Activated CD4-positive, alpha-beta T cell treated with anti-CD3 and anti-CD28 coated beads, Interleukin-2, amount 50 U/mL, for 1 hour (primary cell): Measurements from ENCODE around the gene BRD4.

Experiments
- DNase-seq: peaks from one replicate; pipeline ENCODE4 v3.0.0-alpha.2; 2020

BRD4 gene

DNA sequence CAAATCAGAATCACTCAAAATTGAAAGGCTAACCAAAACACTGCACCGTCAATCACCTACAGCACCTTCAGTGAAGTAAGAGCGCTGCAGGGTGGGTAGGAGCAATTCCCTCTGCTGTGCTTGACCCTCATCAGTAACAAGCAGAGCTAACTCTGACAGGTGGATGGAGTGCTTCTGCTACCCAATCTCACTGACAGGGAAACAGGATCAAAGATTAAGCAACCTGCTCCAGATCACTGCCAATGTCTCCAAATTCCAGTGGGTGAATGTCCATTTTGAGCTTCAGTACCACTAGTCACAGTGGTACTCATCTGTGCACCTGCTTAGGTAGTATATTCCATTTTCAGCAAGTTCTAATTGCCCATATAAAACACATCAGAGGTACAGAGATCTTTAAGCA lies 25.2 kb downstream of the BRD4 start:
- no peak for DNase-seq

DNA sequence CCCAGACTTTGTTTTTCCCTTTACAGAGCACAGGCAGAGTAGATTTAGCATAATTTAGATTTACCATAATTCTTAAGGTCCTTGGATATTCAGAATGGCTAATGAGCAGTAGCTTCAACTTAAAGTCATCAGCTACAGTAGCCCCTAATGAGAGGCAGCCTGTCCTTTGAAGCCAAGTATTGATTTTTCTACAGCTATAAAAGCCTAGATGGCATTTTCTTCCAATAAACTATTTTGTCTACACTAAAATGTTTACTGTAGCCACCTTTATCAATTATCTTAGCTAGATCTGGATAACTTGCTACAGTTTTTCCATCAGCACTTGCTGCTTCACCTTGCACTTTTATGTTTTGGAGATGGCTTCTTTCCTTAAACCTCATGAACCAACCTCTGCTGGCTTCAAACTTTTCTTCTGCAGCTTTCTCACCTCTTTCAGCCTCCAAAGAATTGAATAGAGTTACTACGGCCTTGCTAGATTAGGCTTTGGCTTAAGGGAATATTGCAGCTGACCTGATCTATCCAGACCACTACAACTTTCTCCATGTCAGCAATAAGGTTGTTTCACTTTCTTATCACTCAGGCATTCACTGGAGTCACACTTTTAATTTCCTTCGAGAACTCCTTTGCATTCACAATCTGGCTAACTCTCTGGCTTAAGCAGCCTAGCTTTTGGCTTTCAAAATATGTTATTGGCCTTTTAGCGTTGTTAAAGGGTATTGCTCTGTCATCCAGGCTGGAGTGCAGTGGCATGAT lies 26.6 kb downstream of the BRD4 start:
- no peak for DNase-seq

DNA sequence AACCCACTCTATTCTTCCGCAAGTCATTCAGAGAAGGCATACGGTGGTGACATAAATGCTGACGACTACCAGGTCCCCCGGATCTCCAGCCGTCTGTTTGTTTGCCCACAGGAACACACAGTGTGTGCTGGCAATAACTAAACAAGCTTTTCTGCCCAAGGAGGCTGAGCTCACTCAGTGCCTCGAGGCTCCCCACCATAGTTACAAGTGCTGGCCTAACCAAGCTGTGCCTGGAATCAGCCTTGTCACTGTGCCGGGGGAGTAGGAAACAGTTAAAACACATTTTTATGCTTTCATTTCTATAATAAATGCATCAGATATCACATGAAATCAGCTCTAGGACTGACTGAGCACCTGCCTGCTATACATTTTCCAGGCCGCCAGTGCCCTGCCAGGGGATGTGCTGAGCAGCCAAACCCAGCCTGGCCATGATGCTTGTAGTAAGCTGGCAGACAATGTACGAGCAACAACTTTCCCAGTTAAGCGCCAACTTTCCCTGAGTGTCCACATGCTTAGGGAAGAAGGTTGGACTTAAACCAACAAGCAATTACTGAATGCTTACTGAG lies 28.1 kb downstream of the BRD4 start:
- no peak for DNase-seq

DNA sequence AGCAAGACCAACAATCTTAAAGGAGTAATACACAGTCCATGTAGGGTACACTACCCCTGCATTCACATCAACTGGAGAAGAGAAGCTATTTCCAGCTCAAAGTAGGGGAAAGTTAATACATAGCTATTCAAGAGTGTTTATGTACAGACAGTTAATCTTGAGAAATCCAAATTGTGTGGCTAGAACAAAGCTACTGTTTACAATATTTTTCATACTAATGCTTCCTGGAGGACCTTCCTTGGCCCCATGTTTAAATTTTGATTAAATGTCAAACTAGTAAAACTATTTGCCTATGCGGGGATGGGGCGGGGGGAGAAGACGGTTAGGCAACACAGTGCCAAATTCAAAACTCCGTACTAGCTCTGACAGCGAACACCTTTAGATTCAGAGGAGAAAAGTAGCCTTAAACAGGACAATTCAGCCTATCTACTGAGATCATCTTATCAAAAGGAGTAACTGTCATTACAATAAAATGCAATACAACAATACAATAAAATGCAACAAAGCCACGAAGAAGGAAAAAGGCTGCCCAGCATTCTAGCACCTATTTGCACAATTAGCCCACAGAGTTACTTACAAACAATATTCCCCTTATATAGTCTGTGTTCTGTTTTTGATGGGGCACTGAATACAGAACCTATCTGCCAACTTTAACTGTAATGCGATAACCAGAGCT lies 29.1 kb downstream of the BRD4 start:
- DNase-seq, result no peak

DNA sequence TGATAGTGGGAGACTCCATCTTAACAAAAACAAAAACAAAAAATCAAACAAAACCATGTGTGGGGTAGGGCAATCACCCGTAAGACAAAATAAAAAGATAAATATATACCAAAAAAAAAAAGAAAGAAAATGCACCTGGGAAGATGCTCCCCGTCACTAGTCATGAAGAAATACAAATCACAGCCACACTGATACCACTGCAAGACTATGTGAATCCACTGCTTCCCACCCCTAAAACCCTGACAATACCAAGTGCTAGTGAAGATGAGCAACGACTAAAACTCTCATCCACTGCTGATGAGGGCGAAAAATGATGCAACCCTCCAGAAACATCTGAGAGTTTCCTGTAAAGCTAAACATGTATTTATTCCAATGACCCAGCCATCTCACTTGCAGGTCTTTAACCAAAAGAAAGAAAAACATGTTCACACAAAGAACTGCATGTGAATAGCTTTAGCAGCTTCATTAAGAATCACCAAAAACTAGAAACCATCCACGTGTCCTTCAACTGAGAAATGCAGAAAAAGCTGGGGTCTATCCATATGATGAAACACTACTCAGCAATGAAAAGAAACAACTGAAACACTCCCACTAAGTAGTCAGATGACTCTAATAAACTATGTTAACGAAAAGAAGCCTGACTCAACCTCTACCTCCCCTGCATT lies 31.7 kb downstream of the BRD4 start:
- DNase-seq, result no peak

DNA sequence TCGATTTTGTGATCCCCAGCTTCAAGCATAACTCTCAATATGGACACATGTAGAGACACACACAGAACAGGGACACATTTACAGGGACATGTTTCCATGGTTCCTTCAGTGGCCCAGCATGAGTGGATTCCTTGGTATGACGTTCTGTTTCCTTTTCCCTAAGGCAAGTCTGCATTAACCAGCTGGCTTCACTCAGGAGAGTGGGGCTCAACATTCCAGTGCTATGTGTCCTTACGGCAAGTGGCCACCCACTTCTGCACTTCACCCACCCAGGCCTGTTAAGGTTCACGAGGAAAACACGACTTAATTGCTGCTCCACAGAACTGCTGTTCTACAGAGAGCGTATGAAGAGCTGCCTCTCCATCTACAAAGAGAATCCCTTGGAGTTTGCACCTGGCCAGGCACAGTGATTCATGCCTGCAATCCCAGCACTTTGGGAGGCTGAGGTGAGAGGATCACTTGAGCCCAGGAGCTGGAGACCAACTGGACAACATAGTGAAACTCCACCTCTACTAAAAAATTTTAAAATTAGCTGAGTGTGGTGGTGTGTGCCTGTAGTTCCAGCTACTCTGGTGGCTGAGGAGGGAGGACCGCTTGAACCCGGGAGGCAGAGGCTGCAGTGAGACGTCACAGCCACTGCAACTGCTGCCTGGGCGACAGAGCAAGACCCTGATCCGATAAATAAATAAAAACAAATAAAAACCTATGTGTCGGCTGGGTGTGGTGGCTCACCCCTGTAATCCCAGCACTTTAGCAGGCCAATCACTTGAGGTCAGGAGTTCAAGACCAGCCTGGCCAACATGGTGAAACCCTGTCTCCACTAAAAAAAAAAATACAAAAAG lies 32.5 kb downstream of the BRD4 start:
- no peak for DNase-seq

DNA sequence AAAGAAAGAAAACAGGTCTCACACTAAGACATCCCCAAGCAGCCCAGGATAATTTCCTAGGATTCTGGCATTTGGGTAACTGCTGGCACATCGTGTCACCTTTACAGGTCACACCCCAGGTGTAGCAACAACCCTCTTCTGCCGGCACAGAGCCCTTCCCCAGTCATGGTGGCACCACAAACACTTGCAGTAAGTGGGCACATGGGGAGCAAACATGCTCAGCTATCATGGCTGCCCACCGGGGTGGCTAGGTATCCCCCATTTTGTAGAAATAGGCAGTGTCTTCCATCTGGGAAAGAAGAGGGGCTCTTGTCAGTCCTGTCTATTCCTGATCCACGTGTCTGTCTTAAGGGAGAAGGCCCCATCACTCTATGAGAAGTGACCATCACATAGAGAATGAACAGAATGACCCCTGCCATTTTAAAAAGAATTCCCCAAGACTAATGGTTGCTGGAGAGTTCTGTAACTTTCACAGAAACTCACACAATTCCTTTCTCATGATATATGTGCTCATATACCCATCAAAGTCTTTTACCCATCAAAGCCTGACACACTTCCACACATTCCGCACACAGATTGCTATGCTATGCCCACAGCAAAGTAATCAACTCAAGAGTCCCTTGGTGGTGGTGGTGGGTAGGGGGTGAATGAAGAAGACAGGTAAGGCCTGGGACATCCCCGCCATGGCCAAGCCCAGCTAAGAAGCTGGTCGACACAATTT lies 33.3 kb downstream of the BRD4 start:
- DNase-seq, result no peak

DNA sequence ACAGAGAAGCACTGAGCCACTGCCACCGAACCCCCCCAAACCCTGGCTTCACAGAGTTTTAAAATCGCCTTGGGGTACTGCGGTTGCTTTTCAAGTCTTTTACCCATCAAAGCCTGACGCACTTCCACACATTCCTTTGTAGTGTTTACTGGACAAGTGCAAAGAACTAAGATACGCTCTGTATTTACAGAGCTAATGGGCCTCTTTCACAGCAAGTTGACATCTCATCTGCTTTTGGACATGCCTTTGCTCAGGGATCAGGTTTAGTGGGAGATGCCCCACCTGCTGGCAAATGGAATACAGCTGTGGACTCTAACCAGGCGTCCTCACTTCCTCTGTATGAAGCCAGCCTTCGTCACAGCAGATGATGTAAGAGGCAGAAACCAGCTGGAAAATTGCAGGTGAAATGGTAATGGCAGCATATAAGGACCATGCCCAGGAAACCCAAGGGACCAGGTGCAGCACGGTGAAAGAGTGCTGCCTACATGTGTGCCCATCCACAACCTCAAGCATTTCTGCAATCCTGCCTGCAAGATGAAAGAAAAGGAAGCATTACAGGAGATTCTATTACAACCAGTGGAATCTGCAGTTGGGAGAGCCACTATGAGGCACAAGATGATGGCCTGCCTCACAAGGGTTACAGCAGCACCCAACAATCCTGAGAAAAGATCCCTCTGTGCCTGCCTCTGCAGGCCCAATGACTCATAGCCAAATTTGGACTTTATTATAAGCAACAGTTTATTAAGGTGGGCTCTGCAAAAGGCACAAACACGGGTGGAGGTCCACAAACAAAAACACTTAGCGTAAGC lies 34.7 kb downstream of the BRD4 start:
- no peak for DNase-seq

DNA sequence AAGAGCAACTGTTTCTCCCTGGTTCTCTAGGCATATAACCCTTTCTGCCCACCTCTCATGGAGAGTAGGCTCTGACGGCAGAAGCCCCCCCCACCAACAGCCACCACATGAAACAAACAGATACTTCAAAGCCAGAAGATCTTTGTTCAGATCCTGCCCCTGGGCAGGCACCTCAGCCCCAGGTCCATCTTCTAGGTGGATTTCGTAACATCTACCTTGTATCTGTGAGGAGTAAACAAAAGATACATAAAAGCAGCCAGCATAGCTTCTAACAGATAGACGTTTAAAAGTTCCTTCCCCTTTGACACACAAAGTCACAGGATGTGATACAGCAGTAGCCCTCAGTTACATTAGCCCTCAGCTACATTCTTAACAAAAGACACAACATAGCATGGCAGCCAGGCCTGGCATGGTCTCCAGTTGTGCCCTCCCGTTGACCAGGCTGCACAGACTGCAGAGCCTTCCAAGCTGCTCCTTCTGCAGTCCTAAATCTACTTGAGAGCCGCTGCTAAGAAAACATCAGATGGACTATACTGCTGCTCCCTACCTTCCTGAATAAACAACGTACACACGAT lies 35.4 kb downstream of the BRD4 start:
- no peak for DNase-seq

DNA sequence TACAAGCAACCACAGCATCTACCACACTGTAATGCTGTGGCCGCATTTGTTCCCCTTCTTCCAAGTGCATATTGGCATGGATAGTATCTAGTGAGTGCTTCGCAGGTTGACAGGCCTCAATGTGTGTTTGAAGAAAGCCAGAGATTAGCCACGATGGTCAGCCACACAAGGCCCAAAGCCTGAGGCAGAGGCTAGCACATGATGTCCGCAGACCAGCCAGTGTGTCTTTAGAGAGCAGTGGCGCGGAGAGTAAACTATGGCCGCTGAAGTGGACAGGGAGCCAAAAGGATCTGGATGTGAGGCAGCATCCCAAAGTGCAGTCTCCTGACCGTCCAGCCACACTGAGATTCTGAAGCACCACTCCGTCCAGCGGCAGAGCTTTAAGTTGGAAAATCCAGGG lies 36.0 kb downstream of the BRD4 start:
- DNase-seq, result no peak

DNA sequence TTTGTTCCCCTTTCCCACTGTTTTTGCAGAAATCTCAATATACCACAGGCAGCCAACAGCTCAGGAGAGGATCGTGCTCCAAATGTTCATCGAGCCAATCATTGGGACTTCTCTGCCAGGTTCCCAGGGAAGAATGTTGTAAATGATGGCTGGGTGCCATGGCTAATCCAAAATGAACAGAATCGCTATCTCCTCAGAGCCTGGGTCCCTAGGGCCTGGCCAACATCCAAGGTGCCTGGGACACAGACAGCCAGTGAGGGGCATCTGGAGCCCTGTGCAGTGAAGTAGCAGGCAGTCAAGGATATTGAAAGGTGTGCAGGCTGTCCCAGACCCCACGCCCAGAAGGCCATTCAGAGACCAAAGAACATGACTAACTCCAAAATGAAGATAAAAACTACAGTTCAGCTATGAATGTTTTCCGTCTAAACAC lies 37.8 kb downstream of the BRD4 start:
- DNase-seq, result no peak

DNA sequence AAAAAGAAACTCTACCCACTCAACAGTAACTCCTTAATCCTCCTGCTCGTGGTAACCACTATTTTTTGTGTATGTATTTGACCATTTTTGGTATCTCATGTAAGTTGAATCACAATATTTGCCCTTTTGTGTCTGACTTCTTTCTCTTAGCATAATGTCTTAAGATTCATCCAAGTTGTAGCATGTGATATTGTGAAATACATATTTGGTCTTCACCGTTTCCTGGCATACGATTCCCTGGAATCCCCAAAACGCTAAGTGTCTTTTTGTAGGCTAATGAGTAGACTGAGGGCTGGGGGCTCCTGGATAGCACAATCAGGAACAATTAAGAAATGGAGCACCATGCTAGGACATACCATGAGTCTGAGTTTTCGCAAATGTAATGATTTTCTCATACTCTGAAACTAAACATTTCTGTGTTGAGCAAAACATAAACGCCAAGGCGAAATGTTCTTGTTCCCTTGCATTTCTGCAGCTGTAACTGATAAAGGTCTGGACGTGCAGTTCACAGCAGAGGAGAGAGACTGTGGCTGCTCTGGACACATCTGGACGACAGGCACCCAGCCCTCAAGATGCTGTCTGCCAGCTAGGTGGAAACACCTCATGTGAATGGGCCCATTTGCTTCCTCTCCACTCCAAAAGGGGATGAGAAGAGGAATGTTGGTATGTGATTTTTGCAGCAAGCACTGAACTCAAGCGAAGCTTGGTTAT lies 38.4 kb downstream of the BRD4 start:
- no peak for DNase-seq

DNA sequence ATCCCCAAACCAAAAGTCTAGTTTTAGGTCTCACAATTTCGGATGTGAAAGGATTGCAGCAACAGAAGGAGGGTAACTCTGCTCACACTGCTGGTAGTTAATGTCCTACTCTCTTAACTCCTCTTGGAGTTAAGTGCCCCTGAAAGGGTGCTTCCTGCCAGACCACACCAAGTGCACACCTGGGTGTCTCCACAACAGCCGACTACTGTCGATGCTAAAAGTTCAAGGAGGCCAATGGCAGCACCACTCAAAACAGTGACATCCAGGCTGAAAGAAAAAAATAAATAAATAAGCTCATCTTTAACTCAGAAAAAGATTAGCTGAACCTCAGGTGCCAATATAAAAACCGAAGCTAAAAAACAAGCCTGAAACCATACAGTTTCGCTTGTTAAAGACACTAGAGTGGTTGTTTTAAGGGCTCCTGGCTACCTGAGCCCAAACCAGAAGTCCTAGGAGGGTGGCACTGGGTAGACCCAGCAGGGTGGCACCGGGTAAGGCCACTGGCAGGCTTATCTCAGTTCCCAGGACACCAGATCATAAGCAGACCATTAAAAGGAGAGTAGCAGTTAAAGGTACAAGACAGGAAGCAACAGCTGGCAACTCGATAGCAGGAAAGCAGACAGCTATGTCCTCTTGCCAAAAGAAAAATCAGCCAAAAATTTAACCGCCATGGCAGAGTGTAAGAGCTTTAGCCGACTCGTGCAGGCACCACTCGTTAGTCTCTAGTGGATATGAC lies 39.3 kb downstream of the BRD4 start:
- no peak for DNase-seq

DNA sequence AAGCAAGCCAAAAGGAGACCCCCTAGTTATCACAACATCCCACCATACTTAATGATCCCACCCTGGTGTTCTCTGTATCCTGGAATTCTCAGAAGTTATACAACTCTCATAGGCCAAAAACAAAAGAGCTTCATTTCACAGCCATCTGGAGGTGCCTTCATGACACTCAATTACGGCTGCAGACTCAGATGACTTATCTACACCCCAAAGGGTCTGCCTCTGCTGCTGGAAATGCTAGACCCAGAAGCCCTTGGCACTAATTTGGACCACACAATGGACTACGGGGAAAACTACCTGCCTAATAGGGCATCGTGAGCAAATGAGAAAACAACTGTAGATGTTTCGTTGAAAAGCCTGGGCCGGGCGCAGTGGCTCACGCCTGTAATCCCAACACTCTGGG lies 40.2 kb downstream of the BRD4 start:
- DNase-seq, result no peak

DNA sequence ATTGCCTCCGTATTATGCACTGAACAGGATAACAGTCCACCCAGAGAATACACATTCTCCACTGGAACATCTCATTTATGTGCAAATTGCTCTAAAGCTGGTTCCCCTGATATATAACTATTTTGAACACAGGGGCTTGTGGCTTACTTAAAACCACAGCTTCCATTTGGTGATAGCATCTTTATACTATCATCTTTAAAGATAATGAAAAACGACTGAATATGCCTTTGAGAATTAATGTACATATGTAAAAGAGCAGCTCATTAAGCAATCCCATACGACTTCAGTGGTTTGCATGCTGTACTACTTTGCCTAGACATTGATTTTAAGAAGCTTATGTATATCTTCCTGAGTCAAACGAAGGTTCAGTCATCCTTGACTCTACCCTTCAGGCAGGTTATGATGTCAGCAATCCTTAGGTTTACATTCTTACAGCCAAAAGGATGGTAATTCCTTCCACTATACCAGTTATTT lies 40.8 kb downstream of the BRD4 start:
- no peak for DNase-seq

DNA sequence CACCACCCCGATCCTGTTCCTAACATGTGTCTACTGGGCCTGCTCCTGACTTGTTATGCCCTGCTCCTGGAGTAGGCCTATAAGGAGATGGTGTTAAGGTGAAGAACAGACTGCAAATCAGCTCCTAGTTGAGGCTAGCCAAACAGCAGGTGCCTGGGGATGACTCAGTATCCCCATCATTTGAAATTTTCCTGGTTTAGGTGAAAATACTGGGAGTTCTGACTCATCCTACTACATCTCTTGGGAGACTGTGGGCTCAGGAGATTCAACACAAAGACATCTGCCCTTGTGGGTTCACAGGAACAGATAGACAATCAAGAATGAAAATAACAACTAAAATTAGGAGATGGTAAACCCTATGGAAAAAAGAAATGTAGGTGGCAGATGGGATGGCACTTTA lies 41.2 kb downstream of the BRD4 start:
- no peak for DNase-seq

DNA sequence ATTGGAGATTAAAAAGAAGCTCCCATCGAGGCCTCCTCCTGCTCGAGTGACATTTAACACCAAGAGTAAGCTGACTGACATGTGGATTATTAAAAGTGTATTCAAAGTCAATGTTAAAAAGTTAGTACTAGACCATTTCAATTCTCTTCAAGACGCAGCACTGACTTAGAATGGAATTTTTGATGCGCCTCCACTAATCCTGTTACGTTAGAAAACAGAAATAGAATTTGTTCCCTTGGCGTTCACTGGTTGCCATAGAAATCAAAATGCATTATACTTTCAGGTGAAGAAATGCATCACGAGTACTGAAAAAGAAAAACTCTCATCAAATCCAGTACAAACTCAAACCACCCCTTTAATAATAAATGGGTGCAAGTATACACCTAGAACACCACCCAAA lies 42.2 kb downstream of the BRD4 start:
- DNase-seq, result no peak

DNA sequence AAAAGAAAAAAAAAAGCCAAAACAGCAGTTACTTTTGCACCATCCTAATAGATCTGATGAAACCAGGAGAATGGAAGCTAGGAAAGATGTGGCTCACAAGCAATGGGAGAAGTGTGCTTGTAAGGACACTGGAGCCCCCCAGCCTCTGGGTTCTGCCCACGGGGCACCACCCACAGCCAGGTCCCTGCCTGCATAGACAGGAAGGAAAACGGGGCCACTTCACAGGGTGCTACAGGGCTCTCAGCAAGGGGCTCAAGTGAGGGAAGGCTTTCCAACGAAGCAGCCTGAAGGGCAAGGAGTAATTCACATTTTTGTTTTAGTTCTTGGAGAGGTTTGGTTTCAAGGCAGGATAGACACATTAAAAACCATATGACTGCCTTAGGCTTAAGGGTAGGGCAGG lies 42.7 kb downstream of the BRD4 start:
- DNase-seq, result no peak
